Right cardiac atrium (tissue), 5 donors: Measurements from ENCODE around the gene ZBTB20. TPM values are rescaled to one million over a fixed set of nuclear protein-coding genes. Genes with fewer than 3 reads are reported as not detected.

Experiments used
- ATAC-seq, 2 donors: fragments of 200-7000 bp; cut with Tn5 transposase; one replicate each; pipeline versions ENCODE4 v1.8.0 to v1.9.1; 2020; ENCODE audit warnings: moderate library complexity in 2 of 2, mild to moderate bottlenecking in 1 of 2
- DNase-seq, 3 donors: peaks; one replicate each; pipeline ENCODE4 v3.0.0-alpha.2; 2020
- H3K27ac ChIP-seq: one replicate; pipeline ENCODE4 v1.5.1; 2013; ENCODE audit warnings: mild to moderate bottlenecking, low read length, control low read depth, moderate library complexity
- H3K27me3 ChIP-seq: one replicate; pipeline ENCODE4 v1.6.1; 2013; ENCODE audit not compliant: control insufficient read depth, insufficient read depth
- H3K4me1 ChIP-seq: one replicate; pipeline ENCODE4 v1.6.1; 2013; ENCODE audit warnings: low read length; ENCODE audit not compliant: control insufficient read depth, insufficient read depth
- H3K4me3 ChIP-seq: one replicate; pipeline ENCODE4 v1.5.1; 2013; ENCODE audit warnings: low read length, control low read depth
- H3K9me3 ChIP-seq: one replicate; pipeline ENCODE4 v1.6.1; 2013; ENCODE audit warnings: low read length; ENCODE audit not compliant: control insufficient read depth
- WGBS: extraction: QIAGEN DNeasy Blood & Tissue Kit; methylation state at CpG from one replicate; pipeline ENCODE4 v1.1.7; 2013; 5-methylcytosine and 5-hydroxymethylcytosine counted together
- intact Hi-C, 4 donors: fragments of 100-400 bp; cut with DNase I; formaldehyde crosslinking; loops; one replicate each; pipeline versions ENCODE4 v1.11.0 to v1.14.0; 2022 to 2023
- polyA plus RNA-seq: library from polyadenylated mRNA; stranded (reverse); fragments of 200-250 nt; gene quantifications from one replicate; pipeline ENCODE4 v1.2.3, GENCODE V29; 2013
- total RNA-seq, 4 donors: library from RNA; stranded (reverse); fragmentation: NEBNext Ultra II Directional; extraction: Animal tissue kit (Norgen Biotek cat#: 25700); gene quantifications; one replicate each; pipeline ENCODE4 v1.2.1, GENCODE V29; 2021
- donor health status: healthy with polysubstance abuse.
- donor health status: DM: no; HTN: yes; CAD: no.
- donor health status: DM: no; HTN: no; CAD: no.
- donor health status: DM: no; HTN: yes; CAD: no; lungs with severe emphysema.
- donor health status: DM: yes; HTN: yes; CAD: no.

Gene ZBTB20
- total and polyA plus RNA-seq, 5 donors = 6.5 to 87.9 (median 75.5) TPM

- H3K4me3 ChIP-seq = no peak overlapping the region
- WGBS = 59% methylated on average over 3 of the region's 3 CpGs
- peaks cover 3% of the 10 kb centered on the region for H3K4me1 ChIP-seq
- H3K27me3 ChIP-seq = no peaks in the 10 kb centered on the region
- intact Hi-C loops = no loop called here
- ATAC-seq = peak; percentile 71 to 95
- DNase-seq = no peak
- H3K27ac ChIP-seq = no peak overlapping the region
- H3K9me3 ChIP-seq = no peaks in the 10 kb centered on the region
These were observed 440.4 kb downstream of the ZBTB20 start for GRCh38 chr3:114706591-114707232.

- WGBS = 65% methylated on average over 1 of the region's 1 CpG
- no peaks in the 10 kb centered on the region for H3K27me3 ChIP-seq
- H3K9me3 ChIP-seq = no peaks in the 10 kb centered on the region
- H3K4me3 ChIP-seq = no peak overlapping the region
- no peak for DNase-seq
- ATAC-seq = no peak
- no peak overlapping the region for H3K27ac ChIP-seq
- H3K4me1 ChIP-seq = peaks cover 3% of the 10 kb centered on the region
- intact Hi-C loops = no loop called here
These were observed 446.4 kb downstream of the ZBTB20 start for GRCh38 chr3:114700637-114701234.

GRCh38 chr3:114698146-114699105 is 448.7 kb downstream of the ZBTB20 start:
- 91% methylated on average over 5 of the region's 5 CpGs for WGBS
- H3K4me3 ChIP-seq = no peak overlapping the region
- intact Hi-C loops = no loop called here
- DNase-seq = no peak
- no peaks in the 10 kb centered on the region for H3K9me3 ChIP-seq
- no peak overlapping the region for H3K27ac ChIP-seq
- ATAC-seq = no peak
- no peaks in the 10 kb centered on the region for H3K27me3 ChIP-seq
- peaks cover 3% of the 10 kb centered on the region for H3K4me1 ChIP-seq

- DNase-seq (no peak), ATAC-seq (peak in 1 of 2 donors; percentile 59)
- Histone ChIP-seq H3K4me3 (no peak overlapping the region), H3K27me3 (no peaks in the 10 kb centered on the region), H3K4me1 (peaks cover 5% of the 10 kb centered on the region), H3K9me3 (no peaks in the 10 kb centered on the region), H3K27ac (no peak overlapping the region)
- 78% methylated on average over 4 of the region's 4 CpGs for WGBS
- intact Hi-C loops = no loop called here
These were observed 449.7 kb downstream of the ZBTB20 start for GRCh38 chr3:114697401-114697800.

GRCh38 chr3:114694251-114694650 is 452.8 kb downstream of the ZBTB20 start:
- no peak for DNase-seq
- H3K9me3 ChIP-seq = no peaks in the 10 kb centered on the region
- no peaks in the 10 kb centered on the region for H3K27me3 ChIP-seq
- 96% methylated on average over 1 of the region's 1 CpG for WGBS
- no peak for ATAC-seq
- peaks cover 5% of the 10 kb centered on the region for H3K4me1 ChIP-seq
- no peak overlapping the region for H3K4me3 ChIP-seq
- intact Hi-C loops = no loop called here
- no peak overlapping the region for H3K27ac ChIP-seq

- 37% methylated on average over 3 of the region's 3 CpGs for WGBS
These were observed 455.2 kb downstream of the ZBTB20 start for GRCh38 chr3:114691871-114692270.

GRCh38 chr3:114690911-114691310 is 456.2 kb downstream of the ZBTB20 start:
- ATAC-seq (no peak), DNase-seq (no peak)
- Histone ChIP-seq H3K27ac (no peak overlapping the region), H3K27me3 (no peaks in the 10 kb centered on the region), H3K4me1 (peaks cover 4% of the 10 kb centered on the region), H3K4me3 (no peak overlapping the region), H3K9me3 (no peaks in the 10 kb centered on the region)
- intact Hi-C loops = no loop called here
- WGBS = 90% methylated on average over 1 of the region's 1 CpG

More at GRCh38 chr3:114691871-114692270, 455.2 kb downstream of the ZBTB20 start:
- Histone ChIP-seq H3K27ac (no peak overlapping the region), H3K9me3 (no peaks in the 10 kb centered on the region), H3K27me3 (no peaks in the 10 kb centered on the region), H3K4me3 (no peak overlapping the region), H3K4me1 (peaks cover 5% of the 10 kb centered on the region)
- no peak for ATAC-seq
- intact Hi-C loops = no loop called here
- no peak for DNase-seq

- DNase-seq (no peak), ATAC-seq (no peak)
- intact Hi-C loops = no loop called here
- H3K9me3 ChIP-seq = no peaks in the 10 kb centered on the region
- peaks cover 2% of the 10 kb centered on the region for H3K4me1 ChIP-seq
- 63% methylated on average over 3 of the region's 3 CpGs for whole genome bisulfite sequencing
- H3K27me3 ChIP-seq = no peaks in the 10 kb centered on the region
- no peak overlapping the region for H3K4me3 ChIP-seq
- H3K27ac ChIP-seq = no peak overlapping the region
These were observed 459.9 kb downstream of the ZBTB20 start for GRCh38 chr3:114687151-114687550.

GRCh38 chr3:114686621-114687020 is 460.5 kb downstream of the ZBTB20 start:
- Histone ChIP-seq H3K4me1 (peaks cover 2% of the 10 kb centered on the region), H3K27me3 (no peaks in the 10 kb centered on the region), H3K27ac (no peak overlapping the region), H3K4me3 (no peak overlapping the region), H3K9me3 (no peaks in the 10 kb centered on the region)
- DNase-seq (no peak), ATAC-seq (peak; percentile 68 to 73)
- intact Hi-C loops = no loop called here
- WGBS = 39% methylated on average over 4 of the region's 4 CpGs

- no peaks in the 10 kb centered on the region for H3K27me3 ChIP-seq
- intact Hi-C loops = no loop called here
- DNase-seq = no peak
- peak overlapping the region; percentile 36 for H3K4me3 ChIP-seq
- peak overlapping the region; percentile 39 for H3K27ac ChIP-seq
- no peaks in the 10 kb centered on the region for H3K9me3 ChIP-seq
- ATAC-seq = peak in 1 of 2 donors; percentile 66
- H3K4me1 ChIP-seq = peaks cover 2% of the 10 kb centered on the region
- 76% methylated on average over 4 of the region's 4 CpGs for WGBS
These were observed 461.9 kb downstream of the ZBTB20 start for GRCh38 chr3:114685161-114685560.

GRCh38 chr3:114680299-114680698 is 466.8 kb downstream of the ZBTB20 start:
- H3K9me3 ChIP-seq = no peaks in the 10 kb centered on the region
- H3K27ac ChIP-seq = no peak overlapping the region
- intact Hi-C loops = no loop called here
- no peaks in the 10 kb centered on the region for H3K4me1 ChIP-seq
- WGBS = 92% methylated on average over 1 of the region's 1 CpG
- H3K27me3 ChIP-seq = no peaks in the 10 kb centered on the region
- H3K4me3 ChIP-seq = no peak overlapping the region
- ATAC-seq (no peak), DNase-seq (no peak)
